ENCODE results near the gene HSD17B8.

- TF ChIP-seq, protein P1, sequence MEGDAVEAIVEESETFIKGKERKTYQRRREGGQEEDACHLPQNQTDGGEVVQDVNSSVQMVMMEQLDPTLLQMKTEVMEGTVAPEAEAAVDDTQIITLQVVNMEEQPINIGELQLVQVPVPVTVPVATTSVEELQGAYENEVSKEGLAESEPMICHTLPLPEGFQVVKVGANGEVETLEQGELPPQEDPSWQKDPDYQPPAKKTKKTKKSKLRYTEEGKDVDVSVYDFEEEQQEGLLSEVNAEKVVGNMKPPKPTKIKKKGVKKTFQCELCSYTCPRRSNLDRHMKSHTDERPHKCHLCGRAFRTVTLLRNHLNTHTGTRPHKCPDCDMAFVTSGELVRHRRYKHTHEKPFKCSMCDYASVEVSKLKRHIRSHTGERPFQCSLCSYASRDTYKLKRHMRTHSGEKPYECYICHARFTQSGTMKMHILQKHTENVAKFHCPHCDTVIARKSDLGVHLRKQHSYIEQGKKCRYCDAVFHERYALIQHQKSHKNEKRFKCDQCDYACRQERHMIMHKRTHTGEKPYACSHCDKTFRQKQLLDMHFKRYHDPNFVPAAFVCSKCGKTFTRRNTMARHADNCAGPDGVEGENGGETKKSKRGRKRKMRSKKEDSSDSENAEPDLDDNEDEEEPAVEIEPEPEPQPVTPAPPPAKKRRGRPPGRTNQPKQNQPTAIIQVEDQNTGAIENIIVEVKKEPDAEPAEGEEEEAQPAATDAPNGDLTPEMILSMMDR (IDR thresholded peaks at IDR 0.05; ENCODE audit: low read depth, low read length) = no peak
- TF ChIP-seq, protein P2, sequence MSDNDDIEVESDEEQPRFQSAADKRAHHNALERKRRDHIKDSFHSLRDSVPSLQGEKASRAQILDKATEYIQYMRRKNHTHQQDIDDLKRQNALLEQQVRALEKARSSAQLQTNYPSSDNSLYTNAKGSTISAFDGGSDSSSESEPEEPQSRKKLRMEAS (IDR thresholded peaks at IDR 0.05; ENCODE audit: low read depth, low read length) = no peak
These were observed 365 bp upstream of the HSD17B8 start for GRCh38 chr6:33204165-33204414.

Measured in NB4 (cell line).